OCI-M1 (cell line): Measurements from ENCODE around the gene HCFC1.
"Not testable (repeated sequence)": the region's sequence is repeated elsewhere in the genome, so short reads cannot be mapped to it uniquely, and the experiment has no call there.

Experiments used
- DNase-seq: peaks from one replicate; lab custom pipeline; 2025; lab: John Stamatoyannopoulos, UW

Gene HCFC1

GRCh38 chrX:154008521-154008920, 36.9 kb upstream of the HCFC1 start:
- DNase-seq: no peak

GRCh38 chrX:154006947-154007346, 35.3 kb upstream of the HCFC1 start:
- DNase-seq: no peak

- DNase-seq: no peak
These were observed 32.7 kb upstream of the HCFC1 start for GRCh38 chrX:154004315-154004714.

DNA sequence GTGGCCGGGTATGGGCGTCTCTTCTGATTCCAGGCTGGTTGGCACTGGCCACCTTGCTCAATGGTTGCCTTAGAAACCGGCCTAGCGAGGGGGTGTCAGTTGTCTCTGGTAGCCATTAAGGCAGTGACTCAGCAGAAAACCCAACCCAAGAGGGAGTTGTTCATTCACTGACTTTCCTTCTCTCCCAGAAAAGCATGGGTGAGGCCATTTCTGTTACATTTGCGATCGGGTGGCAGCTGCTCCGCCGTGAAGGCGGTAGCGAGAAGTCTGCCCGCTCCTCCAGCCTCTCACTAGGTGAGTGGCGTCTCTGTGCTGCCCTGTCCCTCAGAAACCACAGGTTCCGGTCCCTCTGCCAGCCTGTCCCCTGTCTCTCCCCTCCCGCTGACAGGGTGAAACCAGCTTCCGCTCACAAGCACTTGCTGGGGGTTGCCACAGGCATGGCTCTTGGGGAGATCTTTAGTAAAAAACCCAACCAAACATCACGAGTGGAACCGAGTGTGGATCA, 30.6 kb upstream of the HCFC1 start:
- DNase-seq: peak; percentile 77

DNA sequence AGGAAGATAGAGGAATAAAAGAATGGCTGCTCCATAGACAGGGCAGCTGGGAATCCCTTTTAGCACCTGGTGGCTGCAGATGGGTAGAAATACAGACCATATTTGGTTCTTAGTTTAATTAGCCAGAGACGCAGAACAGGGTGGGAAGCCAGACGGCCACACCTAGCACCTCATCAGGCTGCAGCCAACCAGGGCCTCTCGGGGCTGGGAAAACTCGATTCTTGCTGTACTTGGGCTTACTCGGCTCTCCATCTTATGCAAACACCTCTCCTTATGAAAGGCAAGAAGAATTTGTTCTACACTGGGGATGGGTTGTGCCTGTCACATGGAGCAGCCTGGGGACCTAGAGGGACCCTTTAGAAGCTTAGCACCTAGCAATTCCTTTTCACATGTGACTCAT, 28.4 kb upstream of the HCFC1 start:
- no peak for DNase-seq

DNA sequence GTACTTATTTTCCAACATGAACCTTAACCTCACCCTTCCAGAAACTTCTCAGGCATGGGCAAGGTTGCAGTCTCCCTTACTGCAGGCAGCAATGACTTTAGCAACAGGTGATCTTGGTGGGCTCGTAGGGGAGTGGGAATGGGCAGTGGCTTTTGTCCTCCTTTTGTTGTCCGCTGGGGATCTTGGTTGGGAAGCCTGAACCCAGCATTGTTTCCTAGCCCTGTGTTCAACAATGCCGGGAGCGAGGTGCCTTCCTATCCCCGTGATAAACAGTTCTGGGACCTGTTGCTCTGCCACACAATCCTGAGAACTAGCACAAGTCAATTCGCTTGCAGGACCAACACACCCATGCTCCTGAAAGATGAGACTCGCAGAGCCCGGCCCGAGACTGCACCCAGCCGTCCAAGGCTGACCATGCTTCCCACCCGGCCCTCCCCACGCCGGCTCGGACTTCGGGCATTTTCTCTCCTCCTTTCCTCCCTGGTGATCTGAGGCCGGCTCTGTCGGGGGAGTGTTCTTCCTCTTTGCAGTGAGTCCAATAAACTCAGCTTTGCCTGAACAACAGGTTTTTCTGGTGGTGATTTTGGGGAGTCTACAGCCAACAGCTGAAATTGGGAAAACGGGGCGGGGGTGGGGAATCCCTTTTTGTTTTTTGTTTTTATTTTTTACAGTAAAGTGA, 27.9 kb upstream of the HCFC1 start:
- no peak for DNase-seq

DNA sequence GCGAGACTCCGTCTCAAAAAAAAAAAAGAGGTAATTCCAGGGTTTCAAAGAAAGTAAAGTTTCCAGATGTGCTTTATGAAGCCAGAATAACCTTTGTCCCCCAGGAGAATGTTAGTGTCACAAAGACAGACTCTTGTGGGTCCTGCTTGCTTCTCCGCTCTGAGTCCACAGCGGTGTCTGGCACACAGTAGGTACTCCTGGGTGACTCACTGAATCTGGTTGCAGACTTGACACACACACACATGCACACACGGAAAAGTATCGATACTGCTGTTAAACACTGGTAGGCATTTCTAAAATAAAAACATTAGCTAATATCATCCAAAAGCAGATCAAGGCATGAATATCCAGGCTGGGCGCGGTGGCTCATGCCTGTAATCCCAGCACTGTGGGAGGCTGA, 23.9 kb upstream of the HCFC1 start:
- DNase-seq: no peak

- DNase-seq: not testable (repeated sequence)
These were observed 22.8 kb upstream of the HCFC1 start for GRCh38 chrX:153994398-153994797.

- DNase-seq: no peak
These were observed 22.4 kb upstream of the HCFC1 start for GRCh38 chrX:153993978-153994377.

GRCh38 chrX:153993079-153993478, 21.5 kb upstream of the HCFC1 start:
- no peak for DNase-seq

GRCh38 chrX:153992180-153992579, 20.6 kb upstream of the HCFC1 start:
- DNase-seq: no peak

DNA sequence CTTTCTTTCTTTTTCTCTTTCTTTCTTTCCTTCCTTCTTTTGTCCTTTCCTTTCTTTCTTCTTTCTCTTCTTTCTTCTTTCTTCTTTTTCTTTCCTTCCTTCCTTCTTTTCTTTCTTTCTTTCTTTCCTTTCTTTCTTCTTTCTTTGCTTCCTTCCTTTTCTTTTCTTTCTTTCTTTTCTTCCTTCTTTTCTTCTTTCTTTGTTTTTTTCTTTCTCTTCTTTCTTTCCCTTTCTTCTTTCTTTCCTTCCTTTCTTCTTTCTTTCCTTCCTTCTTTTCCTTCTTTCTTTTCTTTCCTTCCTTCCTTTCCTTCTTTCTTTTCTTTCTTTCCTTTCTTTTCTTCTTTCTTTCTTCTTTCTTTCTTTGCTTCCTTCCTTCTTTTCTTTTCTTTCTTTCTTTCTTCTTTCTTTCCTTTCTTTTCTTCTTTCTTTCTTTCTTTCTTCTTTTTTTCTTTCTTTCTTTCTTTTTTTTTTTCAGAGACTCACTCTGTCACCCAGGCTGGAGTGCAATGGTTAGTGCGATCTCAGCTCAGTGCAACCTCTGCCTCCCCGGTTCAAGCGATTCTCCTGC, 19.5 kb upstream of the HCFC1 start:
- no peak for DNase-seq

GRCh38 chrX:153989973-153990655, 18.5 kb upstream of the HCFC1 start:
- DNase-seq: no peak

- no peak for DNase-seq
These were observed 16.9 kb upstream of the HCFC1 start for GRCh38 chrX:153988493-153988892.

- no peak for DNase-seq
These were observed 12.9 kb upstream of the HCFC1 start for GRCh38 chrX:153984351-153985178.

DNA sequence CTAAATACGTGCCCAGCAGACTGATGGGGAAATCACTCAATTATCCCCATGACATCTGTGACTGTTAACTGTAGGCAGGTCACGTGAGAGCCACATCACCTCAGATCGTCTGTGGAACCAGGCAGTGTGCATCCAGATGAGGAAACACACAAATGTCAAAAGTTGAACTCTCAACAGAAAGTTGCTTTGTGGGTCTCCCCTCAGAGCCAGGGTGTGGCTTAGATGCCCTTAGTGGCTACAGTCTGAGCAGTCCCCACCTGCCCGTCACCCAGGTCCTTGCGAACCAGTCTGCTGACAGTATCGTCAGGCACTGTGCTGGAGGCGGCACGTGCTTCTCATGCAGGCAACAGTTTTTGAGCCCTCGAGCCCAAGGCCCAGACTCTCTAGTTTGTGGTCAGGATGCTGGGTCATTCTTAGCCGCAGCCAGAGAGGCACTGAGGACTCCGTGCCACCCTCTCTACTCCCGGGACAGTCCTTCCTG, 11.7 kb upstream of the HCFC1 start:
- no peak for DNase-seq

DNA sequence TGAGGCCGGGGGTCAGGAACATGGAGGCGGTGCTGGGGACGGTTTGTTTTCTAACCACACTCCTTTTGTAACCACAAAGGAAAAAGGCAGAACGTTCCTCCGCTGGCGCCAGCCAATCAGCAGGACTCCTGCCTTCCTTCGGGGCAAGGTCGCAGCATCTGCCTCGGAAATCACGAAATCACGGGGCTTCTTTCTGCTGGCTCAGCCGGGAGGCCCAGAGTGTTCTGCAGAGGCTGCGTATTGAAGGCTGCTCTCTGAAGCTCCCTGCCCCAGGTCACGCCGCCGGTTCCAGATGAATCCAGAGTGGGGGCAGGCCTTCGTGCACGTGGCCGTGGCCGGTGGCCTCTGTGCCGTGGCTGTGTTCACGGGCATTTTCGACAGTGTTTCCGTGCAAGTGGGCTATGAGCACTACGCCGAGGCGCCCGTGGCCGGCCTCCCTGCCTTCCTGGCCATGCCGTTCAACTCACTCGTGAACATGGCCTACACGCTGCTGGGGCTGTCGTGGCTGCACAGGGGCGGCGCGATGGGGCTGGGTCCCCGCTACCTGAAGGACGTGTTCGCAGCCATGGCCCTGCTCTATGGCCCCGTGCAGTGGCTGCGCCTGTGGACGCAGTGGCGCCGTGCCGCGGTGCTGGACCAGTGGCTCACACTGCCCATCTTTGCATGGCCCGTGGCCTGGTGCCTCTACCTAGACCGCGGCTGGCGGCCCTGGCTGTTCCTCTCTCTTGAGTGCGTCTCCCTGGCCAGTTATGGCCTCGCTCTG, 10.3 kb upstream of the HCFC1 start:
- DNase-seq: no peak

DNA sequence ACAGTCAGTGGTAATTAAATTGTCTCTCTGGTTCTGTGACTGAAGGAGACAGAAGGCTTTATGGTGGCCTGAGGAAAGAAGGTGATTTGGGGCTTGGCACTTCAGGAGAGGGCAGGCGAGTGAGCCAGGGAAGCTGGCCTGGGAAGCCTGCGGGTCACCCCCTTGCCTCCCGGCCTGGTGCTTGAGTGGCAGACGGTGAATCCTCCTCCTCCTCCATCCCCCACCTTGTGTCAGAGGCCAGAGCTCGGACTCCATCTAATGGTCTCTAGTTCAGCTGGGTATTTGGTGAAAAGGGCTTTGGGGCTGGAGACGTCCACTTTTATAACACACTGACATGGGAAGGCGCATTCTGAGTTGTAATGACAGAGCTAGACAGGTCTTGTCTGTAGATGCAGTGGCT, 9.6 kb upstream of the HCFC1 start:
- DNase-seq: no peak

GRCh38 chrX:153980394-153980793, 8.8 kb upstream of the HCFC1 start:
- not testable (repeated sequence) for DNase-seq

GRCh38 chrX:153974726-153975286, 3.2 kb upstream of the HCFC1 start:
- no peak for DNase-seq
